GM12874 (cell line): ENCODE data around the gene CLEC16A.

Experiments used
- CTCF ChIP-seq: IDR thresholded peaks from 2 replicates; pipeline ENCODE4 v1.5.1; 2011; ENCODE audit warnings: low read depth, mild to moderate bottlenecking, control low read depth, low read length, moderate library complexity; ENCODE audit not compliant: insufficient read depth

The CLEC16A gene

DNA sequence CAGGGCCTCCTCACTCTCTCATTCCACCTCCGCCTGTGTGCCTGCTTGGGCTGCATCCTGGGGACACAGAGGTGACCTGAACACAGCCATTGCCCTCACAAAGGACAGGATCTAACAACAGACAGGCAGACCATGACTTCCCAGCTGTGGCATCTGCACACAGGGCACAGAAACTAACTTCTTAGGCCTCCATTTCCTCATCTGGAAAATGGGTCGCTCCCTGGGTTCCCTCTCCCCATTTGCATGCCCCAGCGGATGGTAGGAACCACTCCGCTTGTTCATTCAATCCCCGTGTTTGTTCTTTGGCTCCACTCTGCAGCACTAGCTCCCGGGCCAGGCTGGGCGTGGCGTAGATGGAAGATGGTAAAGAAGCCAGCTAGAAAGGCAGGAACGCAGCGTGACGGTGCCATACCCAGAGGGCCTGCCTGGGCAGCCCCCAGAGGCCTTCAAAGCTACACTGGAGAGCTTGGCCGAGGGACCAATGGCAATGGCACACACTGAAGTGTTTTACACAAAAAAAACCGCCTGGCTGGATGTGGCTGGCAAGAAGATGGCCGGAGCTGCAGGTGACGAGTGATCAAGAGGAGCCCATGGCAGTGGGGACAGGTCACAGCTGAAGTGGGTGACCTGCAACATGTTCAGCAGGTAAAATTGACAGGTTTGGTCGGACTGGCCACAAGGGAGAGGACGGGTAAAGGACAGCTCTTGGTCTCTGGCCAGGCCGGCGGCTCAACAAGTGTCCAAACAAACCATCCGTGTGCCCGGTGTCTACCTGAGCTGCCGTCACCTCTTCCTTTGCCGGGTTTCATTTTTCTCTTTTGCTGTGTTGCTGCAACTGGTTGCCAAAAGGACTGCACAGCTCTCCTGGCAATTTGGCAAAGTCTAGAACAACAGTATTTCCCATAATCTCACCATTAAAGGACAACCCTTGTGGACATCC, 244.7 kb downstream of the CLEC16A start:
- no peak for TF ChIP-seq CTCF

GRCh38 chr16:11190588-11191560, 246.5 kb downstream of the CLEC16A start:
- no peak for TF ChIP-seq CTCF

DNA sequence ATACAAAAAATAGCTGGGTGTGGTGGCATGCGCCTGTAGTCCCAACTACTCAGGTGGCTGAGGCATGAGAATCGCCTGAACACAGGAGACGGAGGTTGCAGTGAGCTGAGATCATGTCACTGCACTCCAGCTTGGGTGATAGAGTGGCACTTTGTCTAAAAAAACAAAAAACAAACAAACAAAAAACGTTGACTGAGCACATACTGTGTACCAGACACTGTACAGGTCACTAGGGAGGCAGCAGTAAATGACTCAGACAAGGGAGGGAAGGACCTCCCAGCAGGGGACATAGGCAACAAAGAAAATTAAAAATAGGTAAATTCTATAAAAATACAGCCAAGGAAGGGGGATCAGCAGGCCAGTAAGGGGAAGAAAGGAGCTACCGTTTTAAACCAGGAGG, 247.3 kb downstream of the CLEC16A start:
- TF ChIP-seq CTCF = no peak

DNA sequence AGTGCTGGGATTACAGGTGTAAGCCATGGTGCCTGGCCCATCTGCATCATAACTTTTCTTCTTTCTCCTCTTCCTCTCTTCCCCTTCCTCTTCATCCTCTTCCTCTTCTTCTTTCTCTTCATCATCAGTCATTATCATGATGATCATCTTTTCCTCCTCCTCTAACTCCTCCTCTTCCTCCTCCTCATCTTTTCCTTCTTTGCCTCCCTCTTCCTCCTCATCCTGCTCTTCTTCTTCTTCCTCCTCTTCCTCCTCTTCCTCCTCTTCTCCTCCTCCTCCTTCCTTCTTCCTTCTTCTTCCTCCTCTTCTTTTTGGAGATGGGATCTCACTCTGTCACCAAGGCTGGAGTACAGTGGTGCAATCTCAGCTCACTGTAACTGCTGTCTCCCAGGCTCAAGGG, 249.1 kb downstream of the CLEC16A start:
- no peak for TF ChIP-seq CTCF

GRCh38 chr16:11194913-11195312, 250.5 kb downstream of the CLEC16A start:
- TF ChIP-seq CTCF = no peak

DNA sequence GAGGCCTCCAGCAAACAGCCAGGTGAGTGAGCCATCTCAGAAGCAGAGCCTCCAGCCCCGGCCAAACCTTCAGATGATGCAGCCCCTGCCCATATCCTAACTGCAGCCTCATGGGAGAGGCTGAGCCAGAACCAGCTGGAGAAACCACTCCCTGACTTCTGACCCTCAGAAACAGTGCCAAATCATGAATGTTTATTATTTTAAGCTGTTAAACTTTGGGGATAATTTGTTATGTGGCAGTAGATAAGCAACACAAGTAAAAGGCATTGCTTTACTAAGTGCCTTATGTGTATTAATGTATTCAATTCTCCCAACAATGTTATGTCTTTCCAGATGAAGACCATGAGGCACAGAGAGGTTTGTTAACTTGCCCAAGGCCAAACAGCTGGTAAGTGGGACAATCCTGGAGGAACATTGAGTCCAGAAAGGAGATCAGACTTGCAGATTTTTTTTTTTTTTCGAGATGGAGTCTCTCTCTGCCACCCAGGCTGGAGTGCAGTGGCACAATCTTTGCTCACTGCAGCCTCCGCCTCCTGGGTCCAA, 252.0 kb downstream of the CLEC16A start:
- no peak for TF ChIP-seq CTCF

DNA sequence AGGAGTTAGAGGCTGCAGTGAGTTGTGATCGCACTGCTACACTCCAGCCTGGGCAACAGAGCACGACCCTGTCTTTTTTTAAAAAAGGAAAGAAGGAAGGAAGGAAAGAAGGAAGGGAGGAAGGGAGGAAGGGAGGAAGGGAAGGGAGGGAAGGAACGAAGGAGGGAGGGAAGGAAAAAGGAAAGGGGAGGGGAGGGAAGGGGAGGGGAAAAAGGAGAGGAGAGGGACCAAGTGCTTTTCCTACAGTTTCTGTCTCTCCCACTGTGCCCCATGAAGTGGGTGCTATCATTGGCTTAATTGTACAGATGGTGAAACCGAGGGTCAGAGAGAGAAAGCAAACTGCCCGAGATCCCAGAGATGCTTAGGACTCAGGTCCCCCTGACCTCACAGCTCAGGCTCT, 254.0 kb downstream of the CLEC16A start:
- TF ChIP-seq CTCF = no peak
